Mucosa of gallbladder (tissue), 1 donor: ENCODE results near the gene PAM. TPM values are rescaled to one million over a fixed set of nuclear protein-coding genes. Genes with fewer than 3 reads are reported as not detected.
"Not testable (repeated sequence)": the region's sequence is repeated elsewhere in the genome, so short reads cannot be mapped to it uniquely, and the experiment has no call there.

Source experiments
- DNase-seq: peaks from one replicate; pipeline ENCODE4 v3.0.0-alpha.2; 2020; ENCODE audit warnings: low spot score
- total RNA-seq: library from RNA; stranded (reverse); gene quantifications from one replicate; pipeline ENCODE4 v1.2.1, GENCODE V29; 2021
- donor health status: DM: no; HTN: no; CAD: no.

The PAM gene
- total RNA-seq, 1 donor from 2014 or later = 99.3 TPM

DNA sequence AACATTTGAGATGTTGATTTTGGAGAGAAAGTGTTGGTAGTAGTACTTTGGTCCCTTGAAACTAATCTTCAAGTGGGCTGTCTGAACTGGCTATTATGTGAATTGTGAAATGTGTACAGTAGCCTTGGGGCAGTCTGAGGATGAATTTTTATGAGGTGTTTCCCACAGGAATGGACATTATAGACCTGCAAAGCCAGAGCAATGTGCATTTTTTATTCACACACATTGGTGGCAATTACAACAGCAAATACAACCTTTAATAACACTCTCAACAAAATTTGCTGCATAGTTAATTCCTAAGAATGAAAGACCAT lies 147.0 kb downstream of the PAM start:
- no peak for DNase-seq

DNA sequence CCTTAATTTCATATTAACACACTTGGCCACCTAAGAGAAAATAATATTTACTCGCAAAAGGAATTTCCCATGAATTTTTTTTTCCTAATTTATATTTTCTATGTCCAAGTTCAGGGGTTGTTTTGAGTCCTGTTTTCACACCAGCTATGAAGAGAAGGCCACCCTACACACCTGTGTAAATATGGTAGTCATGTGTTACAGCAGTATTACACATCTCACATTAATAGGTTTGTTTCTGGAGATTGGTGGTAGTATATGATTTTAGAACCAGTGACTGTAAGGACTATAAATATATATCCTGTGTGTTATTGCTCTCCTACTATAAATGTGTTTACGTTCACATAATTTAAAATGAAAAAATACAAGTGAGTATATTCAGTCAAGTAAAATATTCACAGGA lies 147.5 kb downstream of the PAM start:
- no peak for DNase-seq

- DNase-seq = no peak
Measured at GRCh38 chr5:102903074-102903871, 148.2 kb downstream of the PAM start.

- DNase-seq = no peak
Measured at GRCh38 chr5:102905056-102905455, 150.0 kb downstream of the PAM start.

- not testable (repeated sequence) for DNase-seq
Measured at GRCh38 chr5:102907099-102907498, 152.0 kb downstream of the PAM start.

GRCh38 chr5:102910240-102911226 lies 155.4 kb downstream of the PAM start:
- DNase-seq = no peak

GRCh38 chr5:102911973-102912372 lies 156.9 kb downstream of the PAM start:
- DNase-seq = no peak

DNA sequence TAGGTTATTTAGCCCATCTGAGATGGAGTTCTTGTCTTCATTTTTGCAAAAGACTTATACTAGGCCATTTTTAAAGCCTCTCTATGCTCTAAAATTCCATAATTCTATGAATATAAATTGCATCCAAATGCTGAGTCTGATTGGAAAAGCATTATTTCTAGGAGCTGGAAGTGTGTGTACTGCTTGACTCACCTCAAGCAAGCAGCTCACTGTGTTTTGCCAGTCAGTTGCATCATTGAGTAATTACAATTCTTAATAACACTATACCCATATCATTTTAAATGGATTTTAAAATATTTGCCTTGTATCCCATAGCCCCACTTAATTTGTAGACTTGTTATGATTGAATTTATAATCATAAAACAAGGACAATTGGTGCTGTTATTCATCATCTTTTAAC lies 161.0 kb downstream of the PAM start:
- no peak for DNase-seq

- no peak for DNase-seq
Measured at GRCh38 chr5:102918986-102919610, 164.0 kb downstream of the PAM start.

DNA sequence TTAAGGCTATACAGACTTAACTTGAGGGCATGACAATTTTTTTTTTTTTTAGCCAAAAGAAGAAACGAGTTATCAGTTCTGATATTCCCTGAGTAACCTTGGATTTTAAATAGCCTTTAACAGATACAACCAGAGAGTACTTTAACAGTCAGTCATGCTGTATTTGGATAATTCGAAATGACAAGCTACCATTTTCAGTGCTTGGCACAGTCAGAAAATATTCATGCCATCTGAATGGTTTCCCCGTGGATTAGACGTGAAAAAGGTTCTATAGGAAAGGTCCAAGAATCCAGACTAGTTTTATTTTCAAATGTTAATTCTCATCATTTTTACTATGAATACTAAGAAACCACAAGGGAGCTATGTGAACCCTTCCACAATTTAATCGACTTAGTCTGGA lies 165.7 kb downstream of the PAM start:
- DNase-seq = no peak

GRCh38 chr5:102921341-102922044 lies 166.4 kb downstream of the PAM start:
- DNase-seq = no peak

GRCh38 chr5:102922111-102922720 lies 167.1 kb downstream of the PAM start:
- no peak for DNase-seq

DNA sequence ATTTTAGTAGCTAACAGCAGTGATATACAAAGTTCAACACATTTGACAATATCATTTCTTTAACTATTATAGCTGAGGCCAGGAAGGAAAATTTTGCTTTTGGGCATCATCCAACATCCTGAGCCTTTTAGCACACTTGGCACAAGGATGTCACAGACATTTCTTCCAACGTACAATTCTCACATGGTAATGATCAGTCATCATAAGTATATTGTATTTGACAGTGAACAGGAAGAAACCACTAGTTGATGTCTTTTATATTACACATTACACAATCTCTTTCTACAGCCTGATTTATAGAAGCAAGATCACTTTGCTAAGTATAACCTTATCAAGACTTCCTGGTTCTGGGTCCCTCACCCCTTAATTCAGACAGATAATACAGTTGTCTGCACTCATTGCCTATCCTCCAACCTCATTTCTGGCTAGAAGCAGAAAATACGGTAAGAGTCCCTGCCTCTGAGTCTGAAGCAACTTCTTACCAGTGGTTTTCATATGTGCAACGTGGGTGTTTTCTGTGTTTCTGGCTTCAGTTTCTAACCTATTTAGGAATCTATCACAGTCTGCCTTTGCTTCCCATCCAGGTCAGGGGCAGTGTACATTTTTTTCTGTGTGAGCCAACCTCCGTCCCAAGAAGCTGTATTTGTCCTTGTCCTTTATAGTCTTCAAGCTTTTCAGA lies 167.8 kb downstream of the PAM start:
- no peak for DNase-seq

GRCh38 chr5:102924963-102925362 lies 169.9 kb downstream of the PAM start:
- no peak for DNase-seq

DNA sequence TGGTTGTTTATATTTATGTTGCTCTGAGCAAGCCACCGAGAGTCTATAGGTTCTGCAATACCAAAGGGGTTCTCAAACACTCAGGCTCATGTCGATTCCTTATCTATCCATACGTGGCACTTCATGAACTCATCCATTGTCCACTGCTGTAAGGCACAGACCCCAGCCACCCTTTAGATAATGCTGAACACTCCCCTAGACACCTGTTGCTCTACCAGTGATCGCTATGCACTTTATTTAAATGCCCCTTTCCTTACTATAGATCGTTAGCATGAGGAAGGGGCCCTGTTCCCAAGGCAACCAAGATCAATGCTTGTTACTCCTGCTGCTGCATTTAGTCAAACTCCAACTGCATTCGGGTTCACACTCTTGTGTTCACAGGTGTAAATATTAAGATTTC lies 171.9 kb downstream of the PAM start:
- no peak for DNase-seq

DNA sequence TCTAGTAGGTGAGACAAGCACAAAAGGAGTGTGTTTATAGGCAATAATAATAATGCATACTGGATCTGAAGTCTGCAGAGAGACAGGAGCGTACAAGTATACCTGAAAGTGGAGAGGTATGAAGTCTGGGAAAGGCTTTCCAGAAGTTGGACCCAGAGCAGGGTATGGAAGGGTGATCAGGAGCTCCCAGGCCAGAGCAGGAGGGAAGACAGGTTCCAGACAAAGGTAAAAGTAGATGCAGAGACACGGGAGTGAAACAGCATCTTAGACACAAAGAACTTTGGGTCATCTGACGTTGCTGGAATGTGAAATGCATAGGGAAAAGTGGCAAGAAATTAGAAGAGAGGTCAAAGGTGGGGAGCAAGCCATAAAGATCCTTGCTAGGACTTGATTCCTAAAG lies 175.1 kb downstream of the PAM start:
- no peak for DNase-seq

DNA sequence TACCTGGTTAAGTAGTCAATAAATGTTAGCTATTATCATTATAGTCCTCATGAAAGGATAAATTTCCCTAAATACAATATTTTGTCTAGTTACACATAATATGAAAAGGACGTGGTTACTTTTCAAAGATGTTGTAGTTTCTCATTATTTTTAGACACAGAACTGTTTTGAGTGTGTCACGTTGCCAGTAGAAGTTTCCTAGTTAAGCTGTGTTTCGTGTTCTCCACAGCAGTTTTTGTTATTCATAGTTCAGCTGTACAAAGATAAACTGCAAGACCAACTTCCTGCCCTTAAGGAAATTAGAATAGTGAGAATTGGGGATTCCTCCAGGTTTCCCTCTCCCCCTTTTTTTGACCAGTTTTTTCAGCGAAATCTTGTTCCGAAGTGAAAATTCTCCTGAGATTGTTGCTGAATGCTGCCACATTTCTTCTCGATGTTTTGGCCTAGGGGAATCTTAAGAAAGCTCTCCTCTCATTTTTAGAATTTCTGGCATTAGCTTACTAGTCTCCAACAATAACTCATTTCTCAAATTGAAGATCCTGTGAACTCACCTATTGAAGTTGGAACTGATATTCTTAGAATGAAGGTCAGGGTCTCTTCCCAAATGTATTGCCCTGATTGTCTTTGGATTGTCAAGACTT lies 176.1 kb downstream of the PAM start:
- no peak for DNase-seq

DNA sequence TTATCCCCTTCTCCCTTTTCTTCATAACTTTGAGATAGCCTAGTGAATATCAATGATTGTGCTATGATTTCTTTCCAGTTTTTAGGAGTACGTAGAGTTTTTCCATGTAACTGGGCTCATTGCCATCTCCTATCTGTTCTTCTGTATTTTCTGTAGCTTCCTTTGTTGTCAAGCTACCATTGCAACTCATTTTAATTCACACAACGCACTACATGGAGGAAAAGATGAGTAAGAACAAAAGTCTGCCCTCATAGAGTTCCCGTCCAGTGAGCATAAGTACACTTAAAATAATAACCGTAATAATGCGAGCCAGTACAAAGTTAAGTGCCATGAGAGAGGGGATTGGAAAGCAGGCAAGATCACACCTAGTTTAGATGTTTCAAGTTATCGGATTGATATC lies 177.7 kb downstream of the PAM start:
- DNase-seq = no peak

DNA sequence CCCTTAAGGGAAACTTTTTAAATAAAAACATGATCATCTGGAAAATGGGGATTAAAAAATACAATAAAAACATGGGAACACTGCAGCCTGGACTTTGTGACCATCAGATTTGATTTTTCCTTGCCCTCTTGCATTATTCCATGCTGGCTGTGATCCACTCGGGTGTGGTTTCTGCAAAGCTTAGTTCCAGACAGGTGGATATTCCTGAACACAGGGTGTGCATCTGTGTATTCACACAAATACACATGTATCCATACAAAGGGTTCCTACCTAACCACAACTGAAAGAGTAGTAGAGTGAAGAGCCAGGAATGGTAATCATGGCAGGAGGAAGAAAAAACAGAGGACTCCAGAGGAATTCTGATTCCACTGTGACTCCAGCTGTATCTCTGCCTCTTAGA lies 178.2 kb downstream of the PAM start:
- DNase-seq = no peak

DNA sequence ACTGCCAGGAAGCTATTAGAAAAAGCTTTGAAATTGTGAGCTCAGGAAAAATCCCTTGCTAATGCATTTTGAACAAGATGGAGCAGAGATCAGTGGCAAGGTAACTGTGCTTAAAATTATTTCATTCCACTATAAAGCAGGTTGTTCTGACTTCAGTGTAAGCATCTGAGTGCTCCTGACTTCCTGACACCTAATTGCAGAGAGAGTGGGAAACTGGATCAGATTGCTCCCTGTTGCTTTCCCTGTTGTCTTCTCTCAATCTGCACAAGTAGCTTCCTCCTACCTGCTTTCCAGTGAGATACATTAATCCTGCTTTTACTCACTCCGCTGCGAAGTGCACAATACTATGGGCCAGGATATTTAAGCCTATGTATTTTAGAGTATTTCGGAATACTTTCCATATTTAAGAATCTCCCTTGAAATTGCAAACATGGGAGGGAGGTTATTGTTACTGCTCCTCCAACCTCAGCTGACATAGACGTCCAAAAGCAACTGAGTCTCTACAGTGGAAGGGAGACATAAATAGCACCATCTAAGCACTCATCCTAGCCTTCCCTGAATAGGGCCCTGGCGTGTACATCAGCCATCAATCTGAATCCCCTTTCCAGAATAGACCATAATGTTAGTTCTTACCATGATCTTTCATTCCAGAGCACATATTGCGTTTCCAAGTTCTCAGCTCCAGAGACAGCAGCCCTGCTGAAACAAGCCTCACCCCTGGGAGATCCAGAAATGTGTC lies 178.8 kb downstream of the PAM start:
- no peak for DNase-seq
